ENCODE results near the gene BACH2. TPM values are rescaled to one million over a fixed set of nuclear protein-coding genes. Genes with fewer than 3 reads are reported as not detected.

BACH2 gene
- total RNA-seq, 2 experiments from 2014 or later, result 157 to 170 TPM

- CTCF ChIA-PET, result no interaction called here
Measured at GRCh38 chr6:90045535-90045934, 251.1 kb downstream of the BACH2 start.

DNA sequence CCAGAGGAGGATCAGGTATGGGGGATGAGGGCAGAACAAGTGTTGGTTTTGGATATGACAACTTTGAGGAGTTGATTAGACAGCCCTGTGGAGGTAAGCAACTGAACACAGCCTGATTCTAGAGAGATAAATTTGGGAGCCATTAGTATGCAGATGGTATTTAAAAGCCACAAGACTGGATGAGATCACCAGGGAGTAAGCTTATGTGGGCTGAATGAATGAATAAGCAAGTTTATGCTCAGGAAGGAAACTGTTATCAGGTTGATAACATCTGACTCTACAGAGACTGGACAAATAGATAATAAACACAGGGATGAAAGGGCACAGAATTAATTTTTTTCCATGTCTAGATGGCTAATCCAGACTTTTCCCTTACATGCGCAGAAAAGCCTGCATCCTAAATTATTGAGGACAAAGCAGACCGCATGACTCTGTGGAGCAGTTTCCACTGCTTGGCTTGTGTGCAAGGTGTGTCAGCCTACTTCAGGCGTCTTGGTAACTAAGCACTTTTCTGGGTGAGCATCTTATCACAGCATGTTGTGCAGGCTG lies 251.7 kb downstream of the BACH2 start:
- CTCF ChIA-PET, result no interaction called here
- POLR2A ChIA-PET, result no interaction called here
- H3K27ac Mint-ChIP-seq, result no peak overlapping the region

More at GRCh38 chr6:90045535-90045934, 251.1 kb downstream of the BACH2 start:
- Mint-ChIP-seq H3K4me1 (ENCODE audit: low read depth) (peaks cover 33% of the 10 kb centered on the region), H3K36me3 (ENCODE audit: low read depth) (peaks cover 38% of the 10 kb centered on the region), H3K27ac (no peak overlapping the region), H3K27me3 (no peaks in the 10 kb centered on the region), H3K9me3 (no peaks in the 10 kb centered on the region), H3K4me3 (no peak overlapping the region)
- ATAC-seq (ENCODE audit: poor library complexity) (no peak), DNase-seq (no peak)
- Histone ChIP-seq H3K4me1 (ENCODE audit: insufficient read depth, low read length) (peaks cover 7% of the 10 kb centered on the region), H3K36me3 (ENCODE audit: insufficient read depth, low read length) (peaks cover 3% of the 10 kb centered on the region), H3K27me3 (ENCODE audit: control insufficient read depth in 1 of 2, insufficient read depth in 2 of 2, low read length in 2 of 2) (no peaks in the 10 kb centered on the region), H3K9me3 (ENCODE audit: control insufficient read depth in 1 of 2, insufficient read depth in 1 of 2, low read length in 2 of 2) (no peaks in the 10 kb centered on the region), H3K4me3 (ENCODE audit: low read length) (no peak overlapping the region), H3K27ac (ENCODE audit: low read depth in 1 of 2, low read length in 2 of 2) (no peak overlapping the region)
- intact Hi-C loops (cut with DNase I, micrococcal nuclease), result no loop called here
- TF ChIP-seq CTCF (IDR thresholded peaks at IDR 0.05), result no peak
- POLR2A ChIA-PET, result no interaction called here

DNA sequence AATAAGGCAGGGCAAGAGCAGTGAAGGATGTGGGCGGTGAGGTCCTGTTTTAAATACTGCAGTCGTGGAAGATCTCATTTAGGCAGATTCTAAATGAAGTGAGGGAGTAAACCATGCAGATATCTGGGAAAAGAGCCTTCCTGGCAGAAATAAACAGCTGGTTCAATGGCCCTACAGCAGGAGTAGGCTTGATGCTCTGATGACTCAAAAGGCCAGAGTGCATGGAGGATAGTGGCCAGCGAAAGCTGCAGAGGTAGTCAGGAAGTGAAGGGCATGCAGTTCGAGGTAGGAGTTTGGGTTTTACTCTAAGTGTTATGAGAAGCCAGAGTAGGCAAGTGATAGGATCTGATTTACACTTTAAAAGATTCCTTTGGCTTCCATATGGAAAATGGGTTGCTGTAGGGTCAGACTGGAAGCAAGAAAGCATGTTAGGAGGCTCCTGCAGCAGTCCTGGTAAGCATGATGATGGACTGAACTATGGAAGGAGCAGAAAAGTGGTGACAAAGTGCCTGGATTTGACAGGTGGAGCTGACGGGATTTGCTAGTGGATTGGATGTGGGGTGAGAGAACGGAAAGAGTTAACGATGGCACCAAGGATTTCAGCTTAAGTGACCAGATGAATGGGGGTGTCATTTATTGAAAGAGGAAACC lies 252.3 kb downstream of the BACH2 start:
- intact Hi-C loops (cut with DNase I, micrococcal nuclease), result no loop called here
- peaks cover 41% of the 10 kb centered on the region for H3K36me3 Mint-ChIP-seq (ENCODE audit: low read depth)
- DNase-seq (no peak), ATAC-seq (ENCODE audit: poor library complexity) (no peak)
- no peaks in the 10 kb centered on the region for H3K9me3 ChIP-seq (ENCODE audit: control insufficient read depth in 1 of 2, insufficient read depth in 1 of 2, low read length in 2 of 2)
- H3K4me3 Mint-ChIP-seq, result no peak overlapping the region
- no peaks in the 10 kb centered on the region for H3K27me3 ChIP-seq (ENCODE audit: control insufficient read depth in 1 of 2, insufficient read depth in 2 of 2, low read length in 2 of 2)
- no peak overlapping the region for H3K4me3 ChIP-seq (ENCODE audit: low read length)
- H3K4me1 ChIP-seq (ENCODE audit: insufficient read depth, low read length), result peaks cover 7% of the 10 kb centered on the region
- CTCF ChIA-PET, result no interaction called here
- no peak overlapping the region for H3K27ac ChIP-seq (ENCODE audit: low read depth in 1 of 2, low read length in 2 of 2)
- TF ChIP-seq CTCF (IDR thresholded peaks at IDR 0.05), result no peak
- POLR2A ChIA-PET, result no interaction called here
- H3K27me3 Mint-ChIP-seq, result no peaks in the 10 kb centered on the region
- peaks cover 5% of the 10 kb centered on the region for H3K36me3 ChIP-seq (ENCODE audit: insufficient read depth, low read length)
- H3K4me1 Mint-ChIP-seq (ENCODE audit: low read depth), result peaks cover 22% of the 10 kb centered on the region
- H3K27ac Mint-ChIP-seq, result no peak overlapping the region
- H3K9me3 Mint-ChIP-seq, result no peaks in the 10 kb centered on the region

More for the DNA sequence above, 251.7 kb downstream of the BACH2 start:
- Mint-ChIP-seq H3K9me3 (no peaks in the 10 kb centered on the region), H3K36me3 (ENCODE audit: low read depth) (peaks cover 40% of the 10 kb centered on the region), H3K4me3 (peak overlapping the region; percentile 25), H3K27me3 (no peaks in the 10 kb centered on the region), H3K4me1 (ENCODE audit: low read depth) (peaks cover 28% of the 10 kb centered on the region)
- ATAC-seq (ENCODE audit: poor library complexity) (peak; percentile 45), DNase-seq (no peak)
- no peaks in the 10 kb centered on the region for H3K9me3 ChIP-seq (ENCODE audit: control insufficient read depth in 1 of 2, insufficient read depth in 1 of 2, low read length in 2 of 2)
- no peaks in the 10 kb centered on the region for H3K27me3 ChIP-seq (ENCODE audit: control insufficient read depth in 1 of 2, insufficient read depth in 2 of 2, low read length in 2 of 2)
- intact Hi-C loops (cut with DNase I, micrococcal nuclease), result no loop called here
- no peak overlapping the region for H3K27ac ChIP-seq (ENCODE audit: low read depth in 1 of 2, low read length in 2 of 2)
- H3K4me3 ChIP-seq (ENCODE audit: low read length), result no peak overlapping the region
- peaks cover 7% of the 10 kb centered on the region for H3K4me1 ChIP-seq (ENCODE audit: insufficient read depth, low read length)
- no peak for TF ChIP-seq CTCF (IDR thresholded peaks at IDR 0.05)
- peaks cover 3% of the 10 kb centered on the region for H3K36me3 ChIP-seq (ENCODE audit: insufficient read depth, low read length)
